Trophoblast cell (in vitro differentiated cells and primary cell): ENCODE results near the gene TBPL1.

Experiments
- DNase-seq, 2 donors: peaks; one replicate each; pipeline ENCODE4 v3.0.0-alpha.2; 2016
- H2AFZ ChIP-seq: 2 replicates; pipeline ENCODE4 v1.6.1; 2013; ENCODE audit warnings: low read length, moderate library complexity, mild to moderate bottlenecking; ENCODE audit not compliant: insufficient read depth, poor library complexity
- H2AK5ac ChIP-seq: 2 replicates; pipeline ENCODE4 v1.6.1; 2013; ENCODE audit warnings: mild to moderate bottlenecking, low read length
- H2BK120ac ChIP-seq: 2 replicates; pipeline ENCODE4 v1.6.1; 2013; ENCODE audit warnings: low read length, mild to moderate bottlenecking, moderate library complexity; ENCODE audit not compliant: insufficient read depth, poor library complexity
- H2BK12ac ChIP-seq: 2 replicates; pipeline ENCODE4 v1.6.1; 2013; ENCODE audit warnings: mild to moderate bottlenecking, low read length, moderate library complexity
- H2BK5ac ChIP-seq: 2 replicates; pipeline ENCODE4 v1.6.1; 2013; ENCODE audit warnings: low read length, low read depth, moderate library complexity, mild to moderate bottlenecking; ENCODE audit not compliant: poor library complexity
- H3K14ac ChIP-seq: 2 replicates; pipeline ENCODE4 v1.6.1; 2013; ENCODE audit warnings: mild to moderate bottlenecking, low read length
- H3K18ac ChIP-seq: 2 replicates; pipeline ENCODE4 v1.6.1; 2013; ENCODE audit warnings: mild to moderate bottlenecking, low read length
- H3K23ac ChIP-seq: 2 replicates; pipeline ENCODE4 v1.6.1; 2013; ENCODE audit warnings: low read length
- H3K27ac ChIP-seq: 2 replicates; pipeline ENCODE4 v1.5.1; 2013; ENCODE audit warnings: low read depth, mild to moderate bottlenecking, inconsistent platforms, low read length, moderate library complexity
- H3K27me3 ChIP-seq: 2 replicates; pipeline ENCODE4 v1.6.1; 2013; ENCODE audit warnings: inconsistent platforms, mild to moderate bottlenecking, low read length, moderate library complexity; ENCODE audit not compliant: insufficient read depth
- H3K36me3 ChIP-seq, 2 experiments: 1 replicate in 1 of 2; 2 replicates in 1 of 2; pipeline ENCODE4 v1.6.1; 2013; ENCODE audit warnings: low read length in 2 of 2, mild to moderate bottlenecking in 2 of 2, moderate library complexity in 1 of 2; ENCODE audit not compliant: insufficient read depth in 2 of 2, control insufficient read depth in 1 of 2
- H3K4ac ChIP-seq: 2 replicates; pipeline ENCODE4 v1.6.1; 2013; ENCODE audit warnings: low read depth, mild to moderate bottlenecking, low read length, moderate library complexity
- H3K4me1 ChIP-seq, 2 experiments: 1 replicate in 1 of 2; 2 replicates in 1 of 2; pipeline ENCODE4 v1.6.1; 2013; ENCODE audit warnings: low read length in 2 of 2, mild to moderate bottlenecking in 2 of 2, moderate library complexity in 1 of 2; ENCODE audit not compliant: insufficient read depth in 2 of 2, control insufficient read depth in 1 of 2
- H3K4me2 ChIP-seq: 2 replicates; pipeline ENCODE4 v1.6.1; 2013; ENCODE audit warnings: inconsistent platforms, mild to moderate bottlenecking, low read length, moderate library complexity
- H3K4me3 ChIP-seq: 2 replicates; pipeline ENCODE4 v1.5.1; 2013; ENCODE audit warnings: mild to moderate bottlenecking, low read depth, low read length, inconsistent platforms
- H3K79me1 ChIP-seq: one replicate; pipeline ENCODE4 v1.6.1; 2013; ENCODE audit warnings: low read length
- H3K79me2 ChIP-seq: 2 replicates; pipeline ENCODE4 v1.6.1; 2013; ENCODE audit warnings: low read length, mild to moderate bottlenecking; ENCODE audit not compliant: control insufficient read depth, insufficient read depth, poor library complexity
- H3K9ac ChIP-seq: 2 replicates; pipeline ENCODE4 v1.6.1; 2013; ENCODE audit warnings: mild to moderate bottlenecking, low read length
- H3K9me3 ChIP-seq: 2 replicates; pipeline ENCODE4 v1.6.1; 2013; ENCODE audit warnings: low read depth, mild to moderate bottlenecking, control low read depth, inconsistent platforms, low read length; ENCODE audit not compliant: insufficient read depth
- H4K12ac ChIP-seq: 2 replicates; pipeline ENCODE4 v1.6.1; 2013; ENCODE audit warnings: low read depth, mild to moderate bottlenecking, low read length, moderate library complexity
- H4K8ac ChIP-seq: 2 replicates; pipeline ENCODE4 v1.6.1; 2013; ENCODE audit warnings: low read depth, mild to moderate bottlenecking, low read length, moderate library complexity
- H4K91ac ChIP-seq: one replicate; pipeline ENCODE4 v1.6.1; 2013; ENCODE audit warnings: low read depth, mild to moderate bottlenecking, low read length, moderate library complexity
- WGBS: extraction: QIAGEN DNeasy Blood & Tissue Kit; methylation state at CpG from one replicate; pipeline ENCODE4 v1.1.7; 2013; ENCODE audit warnings: missing lambda C conversion rate; ENCODE audit not compliant: insufficient read length, insufficient coverage; ENCODE audit errors: extremely low coverage; 5-methylcytosine and 5-hydroxymethylcytosine counted together

Gene TBPL1

GRCh38 chr6:133985970-133986369 is 32.9 kb downstream of the TBPL1 start:
- Histone ChIP-seq H3K4me3 (no peak overlapping the region), H2BK5ac (no peak overlapping the region), H3K9me3 (no peaks in the 10 kb centered on the region), H2BK120ac (no peak overlapping the region), H3K79me1 (no peaks in the 10 kb centered on the region), H3K27me3 (no peaks in the 10 kb centered on the region), H3K79me2 (no peaks in the 10 kb centered on the region), H4K12ac (no peak overlapping the region), H2AFZ (no peak overlapping the region), H2AK5ac (no peak overlapping the region), H3K36me3 (peaks cover 4 to 5% of the 10 kb centered on the region in 2 experiments), H3K9ac (no peak overlapping the region), H3K18ac (no peak overlapping the region), H3K23ac (no peak overlapping the region), H3K4me1 (peaks cover 2 to 9% of the 10 kb centered on the region in 2 experiments), H4K91ac (no peak overlapping the region), H3K27ac (no peak overlapping the region), H4K8ac (no peak overlapping the region), H3K4ac (no peak overlapping the region), H3K4me2 (no peak overlapping the region), H3K14ac (no peak overlapping the region), H2BK12ac (no peak overlapping the region)
- DNase-seq: no peak
- no CpG with 5 or more reads among the region's 1 CpG for WGBS

- Histone ChIP-seq H2AK5ac (no peak overlapping the region), H3K36me3 (peaks cover 4 to 5% of the 10 kb centered on the region in 2 experiments), H2BK5ac (no peak overlapping the region), H3K14ac (no peak overlapping the region), H3K4ac (no peak overlapping the region), H3K9ac (no peak overlapping the region), H3K4me1 (peaks cover 2 to 9% of the 10 kb centered on the region in 2 experiments), H3K27me3 (no peaks in the 10 kb centered on the region), H4K8ac (no peak overlapping the region), H4K12ac (no peak overlapping the region), H3K79me2 (no peaks in the 10 kb centered on the region), H3K9me3 (no peaks in the 10 kb centered on the region), H3K27ac (no peak overlapping the region), H4K91ac (no peak overlapping the region), H3K4me3 (no peak overlapping the region), H3K18ac (no peak overlapping the region), H2BK120ac (no peak overlapping the region), H3K23ac (no peak overlapping the region), H3K4me2 (no peak overlapping the region), H2BK12ac (no peak overlapping the region), H3K79me1 (no peaks in the 10 kb centered on the region), H2AFZ (no peak overlapping the region)
- no peak for DNase-seq
- no CpG with 5 or more reads among the region's 2 CpGs for WGBS
Observed at GRCh38 chr6:133986942-133987341, 33.9 kb downstream of the TBPL1 start.

- no peak overlapping the region for H4K12ac ChIP-seq
- H3K79me1 ChIP-seq: peaks cover 6% of the 10 kb centered on the region
- no peak overlapping the region for H3K4ac ChIP-seq
- no peak overlapping the region for H3K14ac ChIP-seq
- no peak overlapping the region for H3K4me3 ChIP-seq
- H3K4me1 ChIP-seq: peaks cover 2 to 7% of the 10 kb centered on the region in 2 experiments
- peaks cover 3 to 6% of the 10 kb centered on the region in 2 experiments for H3K36me3 ChIP-seq
- no peak overlapping the region for H4K91ac ChIP-seq
- H3K27me3 ChIP-seq: no peaks in the 10 kb centered on the region
- no peak overlapping the region for H2BK5ac ChIP-seq
- H3K9me3 ChIP-seq: no peaks in the 10 kb centered on the region
- H4K8ac ChIP-seq: no peak overlapping the region
- no peak overlapping the region for H3K4me2 ChIP-seq
- H2AK5ac ChIP-seq: no peak overlapping the region
- H2BK120ac ChIP-seq: no peak overlapping the region
- no peak overlapping the region for H3K18ac ChIP-seq
- no peaks in the 10 kb centered on the region for H3K79me2 ChIP-seq
- no CpG with 5 or more reads among the region's 2 CpGs for WGBS
- no peak overlapping the region for H3K27ac ChIP-seq
- no peak overlapping the region for H3K23ac ChIP-seq
- H2AFZ ChIP-seq: no peak overlapping the region
- no peak for DNase-seq
- no peak overlapping the region for H3K9ac ChIP-seq
- no peak overlapping the region for H2BK12ac ChIP-seq
Observed at GRCh38 chr6:133989525-133989924, 36.5 kb downstream of the TBPL1 start.

GRCh38 chr6:133990321-133990720 is 37.3 kb downstream of the TBPL1 start:
- H2BK5ac ChIP-seq: no peak overlapping the region
- H3K79me2 ChIP-seq: no peaks in the 10 kb centered on the region
- no peak overlapping the region for H3K9ac ChIP-seq
- peaks cover 6% of the 10 kb centered on the region for H3K79me1 ChIP-seq
- no peak overlapping the region for H4K8ac ChIP-seq
- no peak overlapping the region for H4K91ac ChIP-seq
- peaks cover 8 to 13% of the 10 kb centered on the region in 2 experiments for H3K4me1 ChIP-seq
- no CpG with 5 or more reads among the region's 1 CpG for WGBS
- no peaks in the 10 kb centered on the region for H3K9me3 ChIP-seq
- H3K27ac ChIP-seq: no peak overlapping the region
- H4K12ac ChIP-seq: no peak overlapping the region
- no peaks in the 10 kb centered on the region for H3K27me3 ChIP-seq
- H3K4me2 ChIP-seq: no peak overlapping the region
- H3K23ac ChIP-seq: no peak overlapping the region
- no peak overlapping the region for H2BK120ac ChIP-seq
- no peak overlapping the region for H3K4me3 ChIP-seq
- H3K4ac ChIP-seq: no peak overlapping the region
- no peak overlapping the region for H3K18ac ChIP-seq
- H3K36me3 ChIP-seq: peaks cover 0 to 6% of the 10 kb centered on the region in 2 experiments
- no peak for DNase-seq
- no peak overlapping the region for H2AK5ac ChIP-seq
- H3K14ac ChIP-seq: no peak overlapping the region
- no peak overlapping the region for H2BK12ac ChIP-seq
- H2AFZ ChIP-seq: no peak overlapping the region
